Measurements from ENCODE around the gene KIF5A. TPM values are rescaled to one million over a fixed set of nuclear protein-coding genes. Genes with fewer than 3 reads are reported as not detected.
"Not testable (repeated sequence)": the region's sequence is repeated elsewhere in the genome, so short reads cannot be mapped to it uniquely, and the experiment has no call there.

Gene KIF5A
- total and polyA plus RNA-seq, 2 of the 4 experiments (the other 2 are of a cell fraction), result 0.15 to 0.18 TPM

- WGBS, 2 experiments (ENCODE audit: extremely low coverage in 2 of 2, insufficient read length in 1 of 2), result 81% methylated on average over 3 of the region's 13 CpGs; no CpG with 5 or more reads in 1 of the 2 experiments
- H3K36me3 ChIP-seq (ENCODE audit: control insufficient read depth, insufficient read depth, low read length); H2BK15ac ChIP-seq (ENCODE audit: low read depth, low read length); H2AK5ac ChIP-seq (ENCODE audit: low read depth, low read length); H4K5ac ChIP-seq (ENCODE audit: low read depth, low read length); H3K9me3 ChIP-seq (ENCODE audit: control insufficient read depth, insufficient read depth, low read length); H3K4me1 ChIP-seq (ENCODE audit: control insufficient read depth, insufficient read depth, low read length); H2AK9ac ChIP-seq (replicated peaks; ENCODE audit: low read depth, low read length, poor library complexity); H4K91ac ChIP-seq (ENCODE audit: insufficient read depth, low read depth, low read length); H3K9ac ChIP-seq (ENCODE audit: low read depth, low read length); H3K9me1 ChIP-seq (ENCODE audit: insufficient read depth, low read length); DNase-seq; H4K8ac ChIP-seq (ENCODE audit: low read depth in 2 of 2, low read length in 2 of 2); H2BK20ac ChIP-seq (ENCODE audit: low read depth, low read length); H3K27ac ChIP-seq (ENCODE audit: insufficient read depth, low read length); H2BK5ac ChIP-seq (ENCODE audit: low read depth, low read length, poor library complexity, severe bottlenecking); H2AFZ ChIP-seq (replicated peaks; ENCODE audit: low read length, poor library complexity); intact Hi-C loops (cut with micrococcal nuclease); ATAC-seq (ENCODE audit: low read depth); H3K14ac ChIP-seq (replicated peaks; ENCODE audit: low read depth, low read length); H3K4ac ChIP-seq (ENCODE audit: low read depth, low read length); BruUV-seq (replicated peaks); H2BK120ac ChIP-seq (ENCODE audit: low read depth, low read length); H4K20me1 ChIP-seq (ENCODE audit: insufficient read depth, low read length); H3K56ac ChIP-seq (ENCODE audit: extremely low read depth, insufficient read depth, low read length); H3K23ac ChIP-seq (ENCODE audit: low read depth, low read length); in situ Hi-C loops (cut with MboI; ENCODE audit: low sequenced_read_pairs); H3K4me3 ChIP-seq (ENCODE audit: insufficient read depth, low read depth, low read length); H3K79me1 ChIP-seq (ENCODE audit: low read depth in 1 of 2, low read length in 2 of 2); H3K4me2 ChIP-seq (ENCODE audit: low read depth, low read length); H3K18ac ChIP-seq (ENCODE audit: low read depth, low read length): not testable (repeated sequence)
- H3K27me3 ChIP-seq (ENCODE audit: control insufficient read depth, insufficient read depth, low read length), result peaks cover 11% of the 10 kb centered on the region
- dilution Hi-C loops (cut with HindIII; ENCODE audit: low sequenced_read_pairs, unreplicated experiment), result loop anchor here (25.0 kb wide), 1 partner anchor 92 kb away; no protein-coding TSS in a partner anchor
- ChIA-PET CTCF (interaction anchor here (0.6 to 1.2 kb wide), 4 partner anchors 12 to 186 kb away, joined by 3 to 7 read pairs (median 3); partner anchors contain the start of gene B4GALNT1), POLR2A (ENCODE audit: unreplicated experiment) (interaction anchor here (0.6 kb wide), 1 partner anchor 33 kb away, joined by 6 read pairs; no protein-coding TSS in a partner anchor)
Observed at GRCh38 chr12:57570438-57570837, 20.6 kb downstream of the KIF5A start.
